SJCRH30 (cell line): Measurements from ENCODE around the gene GPC5. TPM values are rescaled to one million over a fixed set of nuclear protein-coding genes. Genes with fewer than 3 reads are reported as not detected.

Source experiments
- DNase-seq, 2 experiments: peaks; one replicate each; pipeline ENCODE4 v3.0.0-alpha.2; 2015 to 2020
- H3K27ac ChIP-seq: fragments of 250-450 bp; sonication (Bioruptor Pico); 2 replicates; pipeline ENCODE4 v1.5.1; 2020; ENCODE audit warnings: mild to moderate bottlenecking, moderate library complexity
- H3K27me3 ChIP-seq: fragments of 250-450 bp; sonication (Bioruptor Pico); 2 replicates; pipeline ENCODE4 v1.5.1; 2020; ENCODE audit warnings: mild to moderate bottlenecking, moderate library complexity
- H3K36me3 ChIP-seq: fragments of 250-450 bp; sonication (Bioruptor Pico); 2 replicates; pipeline ENCODE4 v1.5.1; 2020; ENCODE audit warnings: mild to moderate bottlenecking, moderate library complexity
- H3K4me1 ChIP-seq: fragments of 250-450 bp; sonication (Bioruptor Pico); 2 replicates; pipeline ENCODE4 v1.5.1; 2020; ENCODE audit warnings: mild to moderate bottlenecking, moderate library complexity
- H3K4me3 ChIP-seq: fragments of 250-450 bp; sonication (Bioruptor Pico); 2 replicates; pipeline ENCODE4 v1.5.1; 2020; ENCODE audit warnings: mild to moderate bottlenecking, moderate library complexity
- H3K9me3 ChIP-seq: fragments of 250-450 bp; sonication (Bioruptor Pico); replicated peaks from 2 replicates; pipeline ENCODE4 v1.5.1; 2020; ENCODE audit warnings: mild to moderate bottlenecking, moderate library complexity
- total RNA-seq: library from RNA; depleted of rRNA; stranded (reverse); fragments of >200 nt; shearing (Covaris generic); gene quantifications from 2 replicates; pipeline ENCODE4 v1.2.3, GENCODE V29; 2014

The GPC5 gene
- total RNA-seq, 1 experiment from 2014 or later, result 0.49 TPM

GRCh38 chr13:92566767-92567166 is 1168.3 kb downstream of the GPC5 start:
- no peaks in the 10 kb centered on the region for H3K4me1 ChIP-seq
- H3K27me3 ChIP-seq, result no peaks in the 10 kb centered on the region
- no peak overlapping the region for H3K27ac ChIP-seq
- no peaks in the 10 kb centered on the region for H3K9me3 ChIP-seq
- DNase-seq, result no peak
- H3K4me3 ChIP-seq, result no peak overlapping the region
- H3K36me3 ChIP-seq, result no peaks in the 10 kb centered on the region

- Histone ChIP-seq H3K9me3 (no peaks in the 10 kb centered on the region), H3K4me3 (no peak overlapping the region), H3K4me1 (no peaks in the 10 kb centered on the region), H3K36me3 (no peaks in the 10 kb centered on the region), H3K27me3 (no peaks in the 10 kb centered on the region), H3K27ac (no peak overlapping the region)
- peak in 1 of 2 experiments; percentile 9 for DNase-seq
Observed at GRCh38 chr13:92572190-92572589, 1173.8 kb downstream of the GPC5 start.

- no peak overlapping the region for H3K27ac ChIP-seq
- H3K9me3 ChIP-seq, result no peaks in the 10 kb centered on the region
- DNase-seq, result peak; percentile 29 to 68
- H3K36me3 ChIP-seq, result no peaks in the 10 kb centered on the region
- H3K27me3 ChIP-seq, result no peaks in the 10 kb centered on the region
- H3K4me3 ChIP-seq, result no peak overlapping the region
- H3K4me1 ChIP-seq, result no peaks in the 10 kb centered on the region
Observed at GRCh38 chr13:92573467-92574057, 1175.1 kb downstream of the GPC5 start.

GRCh38 chr13:92574499-92574898 is 1176.1 kb downstream of the GPC5 start:
- DNase-seq, result no peak
- Histone ChIP-seq H3K9me3 (no peaks in the 10 kb centered on the region), H3K27me3 (no peaks in the 10 kb centered on the region), H3K36me3 (no peaks in the 10 kb centered on the region), H3K4me1 (no peaks in the 10 kb centered on the region), H3K27ac (no peak overlapping the region), H3K4me3 (no peak overlapping the region)

GRCh38 chr13:92575777-92576176 is 1177.4 kb downstream of the GPC5 start:
- Histone ChIP-seq H3K4me3 (no peak overlapping the region), H3K27ac (no peak overlapping the region), H3K9me3 (no peaks in the 10 kb centered on the region)

GRCh38 chr13:92578358-92578757 is 1179.9 kb downstream of the GPC5 start:
- no peak for DNase-seq
- Histone ChIP-seq H3K27me3 (no peaks in the 10 kb centered on the region), H3K9me3 (no peaks in the 10 kb centered on the region), H3K4me3 (no peak overlapping the region), H3K4me1 (no peaks in the 10 kb centered on the region), H3K36me3 (no peaks in the 10 kb centered on the region), H3K27ac (no peak overlapping the region)

More at GRCh38 chr13:92575777-92576176, 1177.4 kb downstream of the GPC5 start:
- H3K27me3 ChIP-seq, result no peaks in the 10 kb centered on the region
- no peaks in the 10 kb centered on the region for H3K36me3 ChIP-seq
- no peaks in the 10 kb centered on the region for H3K4me1 ChIP-seq
- DNase-seq, result no peak

- Histone ChIP-seq H3K27me3 (no peaks in the 10 kb centered on the region), H3K36me3 (no peaks in the 10 kb centered on the region), H3K27ac (no peak overlapping the region), H3K9me3 (no peaks in the 10 kb centered on the region), H3K4me3 (no peak overlapping the region), H3K4me1 (no peaks in the 10 kb centered on the region)
- no peak for DNase-seq
Observed at GRCh38 chr13:92589955-92590354, 1191.5 kb downstream of the GPC5 start.

- no peak overlapping the region for H3K27ac ChIP-seq
- no peak overlapping the region for H3K4me3 ChIP-seq
- H3K9me3 ChIP-seq, result no peaks in the 10 kb centered on the region
- no peaks in the 10 kb centered on the region for H3K27me3 ChIP-seq
- no peak for DNase-seq
- H3K4me1 ChIP-seq, result no peaks in the 10 kb centered on the region
- no peaks in the 10 kb centered on the region for H3K36me3 ChIP-seq
Observed at GRCh38 chr13:92590503-92590908, 1192.1 kb downstream of the GPC5 start.

- no peaks in the 10 kb centered on the region for H3K9me3 ChIP-seq
- no peaks in the 10 kb centered on the region for H3K27me3 ChIP-seq
- H3K27ac ChIP-seq, result no peak overlapping the region
- no peak overlapping the region for H3K4me3 ChIP-seq
- no peaks in the 10 kb centered on the region for H3K36me3 ChIP-seq
- DNase-seq, result no peak
- H3K4me1 ChIP-seq, result no peaks in the 10 kb centered on the region
Observed at GRCh38 chr13:92591117-92591516, 1192.7 kb downstream of the GPC5 start.

GRCh38 chr13:92592757-92593156 is 1194.3 kb downstream of the GPC5 start:
- Histone ChIP-seq H3K4me3 (no peak overlapping the region), H3K4me1 (no peaks in the 10 kb centered on the region), H3K36me3 (no peaks in the 10 kb centered on the region), H3K9me3 (no peaks in the 10 kb centered on the region), H3K27ac (no peak overlapping the region), H3K27me3 (no peaks in the 10 kb centered on the region)
- DNase-seq, result no peak

- no peak overlapping the region for H3K4me3 ChIP-seq
- H3K36me3 ChIP-seq, result no peaks in the 10 kb centered on the region
- no peaks in the 10 kb centered on the region for H3K4me1 ChIP-seq
- no peaks in the 10 kb centered on the region for H3K9me3 ChIP-seq
- H3K27ac ChIP-seq, result no peak overlapping the region
- no peaks in the 10 kb centered on the region for H3K27me3 ChIP-seq
- no peak for DNase-seq
Observed at GRCh38 chr13:92602560-92602959, 1204.1 kb downstream of the GPC5 start.

GRCh38 chr13:92609376-92609775 is 1211.0 kb downstream of the GPC5 start:
- Histone ChIP-seq H3K27me3 (no peaks in the 10 kb centered on the region), H3K4me1 (no peaks in the 10 kb centered on the region), H3K4me3 (no peak overlapping the region), H3K27ac (no peak overlapping the region), H3K36me3 (no peaks in the 10 kb centered on the region), H3K9me3 (no peaks in the 10 kb centered on the region)
- DNase-seq, result no peak

GRCh38 chr13:92612892-92613291 is 1214.5 kb downstream of the GPC5 start:
- Histone ChIP-seq H3K27ac (no peak overlapping the region), H3K4me1 (no peaks in the 10 kb centered on the region), H3K27me3 (no peaks in the 10 kb centered on the region), H3K36me3 (no peaks in the 10 kb centered on the region), H3K4me3 (no peak overlapping the region), H3K9me3 (no peaks in the 10 kb centered on the region)
- no peak for DNase-seq

GRCh38 chr13:92613921-92614320 is 1215.5 kb downstream of the GPC5 start:
- H3K4me3 ChIP-seq, result no peak overlapping the region
- DNase-seq, result no peak
- H3K9me3 ChIP-seq, result no peaks in the 10 kb centered on the region

GRCh38 chr13:92621985-92622384 is 1223.6 kb downstream of the GPC5 start:
- DNase-seq, result no peak
- H3K4me1 ChIP-seq, result no peaks in the 10 kb centered on the region
- H3K4me3 ChIP-seq, result no peak overlapping the region
- no peaks in the 10 kb centered on the region for H3K36me3 ChIP-seq
- H3K27me3 ChIP-seq, result no peaks in the 10 kb centered on the region
- no peaks in the 10 kb centered on the region for H3K9me3 ChIP-seq
- H3K27ac ChIP-seq, result no peak overlapping the region

More at GRCh38 chr13:92613921-92614320, 1215.5 kb downstream of the GPC5 start:
- Histone ChIP-seq H3K27me3 (no peaks in the 10 kb centered on the region), H3K27ac (no peak overlapping the region), H3K4me1 (no peaks in the 10 kb centered on the region), H3K36me3 (no peaks in the 10 kb centered on the region)

- H3K9me3 ChIP-seq, result no peaks in the 10 kb centered on the region
- DNase-seq, result no peak
- no peaks in the 10 kb centered on the region for H3K4me1 ChIP-seq
- no peak overlapping the region for H3K27ac ChIP-seq
- H3K4me3 ChIP-seq, result no peak overlapping the region
- no peaks in the 10 kb centered on the region for H3K36me3 ChIP-seq
- H3K27me3 ChIP-seq, result no peaks in the 10 kb centered on the region
Observed at GRCh38 chr13:92622905-92623304, 1224.5 kb downstream of the GPC5 start.
